EH (cell line): ENCODE data around the gene DCDC2B.

ENCODE experiments used
- DNase-seq: peaks from one replicate; pipeline ENCODE4 v3.0.0-alpha.2; 2015; ENCODE audit warnings: low read depth

DCDC2B gene

GRCh38 chr1:32195972-32196823 lies 12.7 kb upstream of the DCDC2B start:
- DNase-seq: peak; percentile 33

GRCh38 chr1:32197074-32197473 lies 11.8 kb upstream of the DCDC2B start:
- DNase-seq: no peak

DNA sequence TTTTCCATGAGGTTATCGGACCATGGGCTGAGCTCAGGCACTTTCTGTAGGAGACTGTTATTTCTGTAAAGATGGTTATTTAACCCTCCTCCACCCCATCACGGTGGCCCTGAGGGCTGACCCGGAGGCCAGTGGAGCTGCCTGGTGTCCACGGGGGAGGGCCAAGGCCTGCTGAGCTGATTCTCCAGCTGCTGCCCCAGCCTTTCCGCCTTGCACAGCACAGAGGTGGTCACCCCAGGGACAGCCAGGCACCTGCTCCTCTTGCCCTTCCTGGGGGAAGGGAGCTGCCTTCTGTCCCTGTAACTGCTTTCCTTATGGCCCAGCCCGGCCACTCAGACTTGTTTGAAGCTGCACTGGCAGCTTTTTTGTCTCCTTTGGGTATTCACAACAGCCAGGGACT lies 11.1 kb upstream of the DCDC2B start:
- DNase-seq: no peak

- DNase-seq: no peak
Observed at GRCh38 chr1:32198237-32199042, 10.4 kb upstream of the DCDC2B start.

DNA sequence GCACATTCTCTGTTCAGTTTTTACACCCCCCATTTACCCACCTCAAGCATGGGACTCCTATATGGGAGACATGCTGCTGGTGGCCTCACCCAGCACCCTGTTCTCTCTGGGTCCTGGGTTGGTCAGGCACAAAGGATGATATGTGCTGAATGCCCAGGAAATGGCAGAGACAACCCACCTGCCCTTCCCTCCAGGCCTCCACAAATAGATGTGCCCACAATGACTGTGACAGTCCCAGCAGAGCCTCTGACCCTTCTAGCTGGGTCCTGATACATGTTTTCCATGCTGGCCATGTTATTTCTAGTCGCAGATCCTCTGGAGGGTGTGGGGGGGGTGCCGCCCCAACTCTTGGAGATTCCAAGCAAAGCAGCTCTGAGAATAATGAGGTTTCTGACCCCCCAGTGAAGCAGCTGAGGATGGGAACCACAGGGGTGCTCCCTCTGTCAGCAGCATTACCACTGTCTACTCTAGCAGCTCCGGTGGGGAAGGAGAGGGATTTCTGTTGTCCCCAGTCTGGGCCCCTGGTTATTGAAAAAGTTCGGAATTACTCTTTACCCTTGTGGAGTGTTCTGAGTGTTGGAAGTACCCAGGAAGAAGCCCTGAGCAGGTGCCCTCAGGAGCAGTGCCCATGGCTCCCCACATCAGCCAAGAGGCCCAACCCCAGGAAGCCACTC lies 9.7 kb upstream of the DCDC2B start:
- DNase-seq: no peak

GRCh38 chr1:32199717-32200072 lies 9.2 kb upstream of the DCDC2B start:
- no peak for DNase-seq

GRCh38 chr1:32200226-32201010 lies 8.5 kb upstream of the DCDC2B start, which contains the start of gene CCDC28B:
Gene CCDC28B, plus strand, starts transcription at chr1:32200595. Its CDS starts 1,341 bp downstream, at chr1:32201936.
- DNase-seq: peak; percentile 82

DNA sequence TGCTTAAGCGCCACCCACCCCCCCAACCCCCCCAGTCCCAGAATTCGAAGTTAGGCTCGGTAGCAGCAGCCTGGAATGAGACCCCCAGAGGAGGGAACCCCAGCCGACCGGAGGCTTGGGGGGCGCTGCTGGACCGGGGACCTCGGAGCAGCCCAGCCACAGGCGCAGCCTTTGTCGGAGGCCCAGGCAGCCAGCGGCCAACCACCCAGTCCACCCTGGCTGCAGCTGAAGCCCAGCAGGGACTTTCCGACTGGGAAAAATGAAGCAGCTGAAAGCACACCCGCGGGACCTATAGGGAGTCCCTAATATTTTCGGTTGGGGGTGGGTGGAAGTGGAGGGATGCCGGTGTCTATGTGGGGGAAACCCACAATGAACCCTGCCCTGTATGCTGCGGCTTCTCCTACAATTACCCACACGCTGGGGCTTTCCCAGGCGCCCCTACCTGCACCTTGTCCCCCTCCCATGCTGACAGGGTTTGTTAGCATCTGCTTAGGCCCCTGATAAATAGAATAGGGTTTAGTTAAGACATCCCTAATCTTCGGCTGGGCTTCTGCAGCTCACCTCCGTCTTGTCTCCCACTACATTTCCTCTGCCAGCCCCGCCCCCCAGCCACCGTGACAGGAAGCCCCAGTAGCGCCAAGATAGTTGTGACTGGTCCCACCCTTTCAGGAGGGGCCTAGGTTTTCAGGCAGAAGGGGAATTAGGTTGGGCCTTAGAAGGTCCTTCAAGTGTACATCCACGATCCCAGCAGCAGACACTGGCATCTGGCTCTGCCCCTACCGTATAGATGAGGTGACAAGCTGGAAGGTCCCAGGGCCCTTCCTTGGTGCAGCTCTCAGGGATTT lies 7.7 kb upstream of the DCDC2B start:
- DNase-seq: peak; percentile 72

- no peak for DNase-seq
Observed at GRCh38 chr1:32204943-32205361, 3.9 kb upstream of the DCDC2B start.

GRCh38 chr1:32205401-32206370 lies 3.2 kb upstream of the DCDC2B start, which contains the start of gene IQCC:
Gene IQCC, plus strand, starts transcription at chr1:32205671. Its CDS starts 11 bp downstream, at chr1:32205682.
- peak; percentile 80 for DNase-seq

DNA sequence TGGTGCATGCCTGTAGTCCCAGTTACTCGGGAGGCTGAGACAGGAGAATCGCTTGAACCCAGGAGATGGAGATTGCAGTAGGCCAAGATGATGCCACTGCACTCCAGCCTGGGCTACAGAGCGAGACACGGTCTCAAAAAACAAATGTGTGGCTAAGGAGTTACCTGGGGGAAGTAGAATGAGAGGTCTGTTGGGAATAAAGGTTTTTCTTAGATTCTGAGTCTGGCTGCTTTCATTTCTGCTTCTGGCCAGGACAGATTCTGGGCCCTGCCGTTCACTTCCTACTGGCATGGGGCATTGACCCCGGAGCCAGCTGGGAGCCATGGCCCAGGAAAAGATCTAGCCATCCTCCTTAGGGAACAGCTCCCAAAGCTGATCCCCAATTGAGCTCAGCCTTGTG lies 420 bp upstream of the DCDC2B start:
- no peak for DNase-seq

- peak; percentile 78 for DNase-seq
Observed at GRCh38 chr1:32215629-32216480, 7.0 kb downstream of the DCDC2B start.

DNA sequence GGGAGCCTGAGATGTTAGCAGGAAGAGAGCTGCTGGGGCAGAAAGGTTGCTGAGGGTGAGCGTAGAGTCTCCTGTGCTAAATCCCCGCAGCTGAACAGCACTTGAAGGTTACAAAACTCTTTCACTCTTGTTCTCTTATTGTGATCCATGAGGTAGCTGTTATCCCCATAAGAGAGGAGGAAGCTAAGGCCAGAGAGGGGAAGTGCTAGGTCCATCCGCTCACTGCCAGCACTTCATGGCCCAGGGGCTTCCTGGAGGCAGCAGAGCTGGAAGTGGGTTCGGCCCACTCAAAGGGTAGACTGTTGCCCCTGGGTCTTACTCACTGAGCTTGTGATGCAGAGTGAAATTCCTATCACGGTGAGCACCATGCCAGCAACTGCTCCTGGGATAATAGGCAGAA lies 7.7 kb downstream of the DCDC2B start:
- no peak for DNase-seq

GRCh38 chr1:32219022-32219421 lies 10.1 kb downstream of the DCDC2B start:
- DNase-seq: no peak

DNA sequence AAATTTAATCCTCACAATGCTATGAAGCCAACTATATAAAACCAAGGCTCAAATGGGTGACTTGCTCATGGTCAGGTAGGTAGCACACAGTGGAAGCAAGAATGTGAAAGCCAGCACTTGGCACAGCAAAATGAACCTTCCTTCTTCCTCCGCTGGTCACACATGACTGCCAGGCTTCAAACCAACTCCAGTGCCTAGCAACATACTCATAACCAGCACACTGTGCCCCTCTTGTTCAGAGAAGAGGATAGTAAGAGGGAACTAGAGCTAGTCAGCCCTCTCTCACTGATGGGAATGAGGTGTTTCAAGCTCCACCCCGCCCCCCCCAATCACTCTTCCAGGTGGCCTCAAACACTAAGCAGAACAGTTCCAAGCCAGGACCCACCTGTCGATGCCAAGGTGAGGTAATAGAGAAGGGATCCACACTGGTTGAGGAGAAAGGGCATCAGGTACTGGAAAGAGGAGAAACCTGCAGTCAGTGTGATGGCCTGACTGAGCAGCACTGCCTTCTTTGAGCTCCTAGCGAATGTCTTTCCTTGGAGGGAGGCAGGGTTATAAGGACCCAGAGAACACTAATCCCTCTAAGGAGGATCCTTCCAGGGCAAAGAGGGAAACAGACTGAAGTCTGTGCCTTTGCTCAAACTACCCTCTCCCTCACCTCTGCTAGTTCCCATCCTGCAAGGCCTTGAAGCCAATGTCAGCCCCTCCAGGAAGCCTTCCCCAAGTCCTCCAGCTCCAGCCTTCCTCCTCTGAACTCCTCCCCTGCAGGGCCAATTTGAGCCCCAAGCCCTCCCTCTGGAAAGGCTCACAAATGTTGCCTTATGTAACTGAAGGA lies 12.1 kb downstream of the DCDC2B start:
- no peak for DNase-seq

GRCh38 chr1:32221581-32221979 lies 12.7 kb downstream of the DCDC2B start:
- no peak for DNase-seq

DNA sequence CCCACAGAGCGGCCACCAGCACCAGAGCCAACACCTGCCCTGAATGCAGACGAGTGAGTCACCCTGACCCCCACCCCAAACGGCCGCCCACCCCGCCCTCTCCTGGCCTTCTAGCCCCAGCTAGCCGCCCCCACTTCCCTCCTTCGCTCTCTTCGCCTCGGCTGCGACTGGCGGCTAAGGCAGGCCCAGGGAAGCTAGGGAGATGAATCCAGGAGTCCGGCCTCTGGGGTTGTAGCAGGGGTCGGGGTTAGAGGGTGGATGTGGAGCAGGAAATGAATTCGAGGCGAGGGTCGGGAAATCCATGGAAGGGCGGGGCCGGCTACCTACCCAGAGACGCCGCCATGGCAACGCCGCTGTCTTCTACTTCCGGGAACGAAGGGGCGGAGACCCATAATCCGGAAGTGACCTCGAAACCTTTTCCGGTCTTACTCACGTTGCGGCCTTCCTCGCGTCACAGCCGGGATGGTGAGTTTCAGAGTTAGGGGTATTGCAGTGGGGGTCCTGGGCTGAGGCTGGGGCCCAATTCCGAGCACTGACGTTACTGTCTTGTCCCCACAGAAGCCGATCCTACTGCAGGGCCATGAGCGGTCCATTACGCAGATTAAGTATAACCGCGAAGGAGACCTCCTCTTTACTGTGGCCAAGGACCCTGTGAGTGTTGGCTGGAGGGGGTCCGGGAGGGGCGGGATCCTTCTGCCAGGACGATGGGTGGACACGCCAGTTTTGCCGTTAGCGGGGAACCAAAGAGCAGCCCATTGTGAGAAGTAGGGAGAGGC lies 13.3 kb downstream of the DCDC2B start, which contains the start of the genes EIF3I and TMEM234:
TSS of gene EIF3I (plus strand) at position 428 of the 776 bp plus-strand sequence. CDS start at position 463, 35 bp downstream.
TSS of gene TMEM234 (minus strand) at position 374 of the 776 bp plus-strand sequence. CDS start at position 343, 31 bp downstream.
- DNase-seq: peak; percentile 93
